ENCODE measurements around the gene LDHAL6B.

DNA sequence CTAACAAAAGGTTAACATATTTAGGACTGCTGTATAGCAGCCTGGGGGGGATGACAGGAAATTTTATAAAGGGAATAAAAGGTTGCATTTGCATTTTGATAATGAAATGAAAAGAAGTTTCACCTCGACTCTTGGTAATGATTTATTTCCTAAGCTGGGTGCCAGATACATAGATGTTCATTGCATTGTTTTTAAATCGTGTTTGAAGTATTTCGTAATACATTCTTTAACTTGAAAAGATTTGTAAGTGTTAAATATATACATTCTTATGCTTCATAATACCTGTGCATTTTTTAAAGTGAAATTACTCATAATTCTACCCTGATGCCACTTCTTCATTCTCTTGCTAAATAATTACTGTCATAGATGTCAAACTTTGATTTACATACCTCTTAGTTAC lies 22.8 kb downstream of the LDHAL6B start:
- TF ChIP-seq, protein P1, sequence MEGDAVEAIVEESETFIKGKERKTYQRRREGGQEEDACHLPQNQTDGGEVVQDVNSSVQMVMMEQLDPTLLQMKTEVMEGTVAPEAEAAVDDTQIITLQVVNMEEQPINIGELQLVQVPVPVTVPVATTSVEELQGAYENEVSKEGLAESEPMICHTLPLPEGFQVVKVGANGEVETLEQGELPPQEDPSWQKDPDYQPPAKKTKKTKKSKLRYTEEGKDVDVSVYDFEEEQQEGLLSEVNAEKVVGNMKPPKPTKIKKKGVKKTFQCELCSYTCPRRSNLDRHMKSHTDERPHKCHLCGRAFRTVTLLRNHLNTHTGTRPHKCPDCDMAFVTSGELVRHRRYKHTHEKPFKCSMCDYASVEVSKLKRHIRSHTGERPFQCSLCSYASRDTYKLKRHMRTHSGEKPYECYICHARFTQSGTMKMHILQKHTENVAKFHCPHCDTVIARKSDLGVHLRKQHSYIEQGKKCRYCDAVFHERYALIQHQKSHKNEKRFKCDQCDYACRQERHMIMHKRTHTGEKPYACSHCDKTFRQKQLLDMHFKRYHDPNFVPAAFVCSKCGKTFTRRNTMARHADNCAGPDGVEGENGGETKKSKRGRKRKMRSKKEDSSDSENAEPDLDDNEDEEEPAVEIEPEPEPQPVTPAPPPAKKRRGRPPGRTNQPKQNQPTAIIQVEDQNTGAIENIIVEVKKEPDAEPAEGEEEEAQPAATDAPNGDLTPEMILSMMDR (IDR thresholded peaks at IDR 0.05; ENCODE audit: insufficient read depth, low read depth, low read length) = no peak
- no peak for TF ChIP-seq EZH2 (IDR thresholded peaks at IDR 0.05; ENCODE audit: insufficient read depth, low read length)
